NK-92 (cell line): ENCODE data around the gene UBE3D.

Source experiments
- DNase-seq: peaks from one replicate; lab custom pipeline; 2025; ENCODE audit not compliant: unreplicated experiment; lab: John Stamatoyannopoulos, UW

UBE3D gene, protein sequence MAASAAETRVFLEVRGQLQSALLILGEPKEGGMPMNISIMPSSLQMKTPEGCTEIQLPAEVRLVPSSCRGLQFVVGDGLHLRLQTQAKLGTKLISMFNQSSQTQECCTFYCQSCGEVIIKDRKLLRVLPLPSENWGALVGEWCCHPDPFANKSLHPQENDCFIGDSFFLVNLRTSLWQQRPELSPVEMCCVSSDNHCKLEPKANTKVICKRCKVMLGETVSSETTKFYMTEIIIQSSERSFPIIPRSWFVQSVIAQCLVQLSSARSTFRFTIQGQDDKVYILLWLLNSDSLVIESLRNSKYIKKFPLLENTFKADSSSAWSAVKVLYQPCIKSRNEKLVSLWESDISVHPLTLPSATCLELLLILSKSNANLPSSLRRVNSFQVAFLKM

DNA sequence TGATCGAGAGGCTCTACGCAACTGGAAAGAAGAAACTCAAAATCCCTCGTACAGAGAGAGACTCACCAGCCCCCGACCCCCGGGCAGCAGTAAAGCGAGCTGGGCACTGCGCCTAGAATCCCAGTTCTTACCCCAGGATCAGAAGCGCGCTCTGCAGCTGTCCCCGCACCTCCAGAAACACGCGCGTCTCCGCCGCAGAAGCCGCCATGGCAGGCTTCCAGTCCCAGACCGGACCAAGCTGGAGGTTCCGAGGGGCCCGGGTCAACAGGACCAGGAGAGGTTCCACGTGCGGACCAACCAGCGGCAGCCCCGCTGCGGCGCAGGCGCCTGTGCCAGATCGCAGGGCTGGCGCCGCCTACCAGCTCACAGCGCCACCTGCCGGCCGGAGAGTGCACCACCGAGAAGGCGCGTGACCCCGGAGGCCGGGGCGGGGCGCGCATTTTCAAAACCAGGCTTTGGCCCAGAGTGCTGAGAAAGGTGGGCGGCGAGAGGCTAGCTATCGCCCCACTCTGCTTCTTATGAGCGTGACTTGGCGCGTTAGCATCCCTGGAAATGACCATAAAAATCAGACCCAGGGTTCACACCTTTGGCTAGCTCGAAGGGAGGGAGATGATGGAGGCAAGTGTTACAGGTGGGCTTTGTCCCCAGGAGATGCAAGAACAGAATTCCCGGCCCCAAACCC is at the start of gene UBE3D:
TSS of gene UBE3D (minus strand) at position 331 of the 682 bp plus-strand sequence. CDS start at position 208, 123 bp downstream.
- DNase-seq: no peak

DNA sequence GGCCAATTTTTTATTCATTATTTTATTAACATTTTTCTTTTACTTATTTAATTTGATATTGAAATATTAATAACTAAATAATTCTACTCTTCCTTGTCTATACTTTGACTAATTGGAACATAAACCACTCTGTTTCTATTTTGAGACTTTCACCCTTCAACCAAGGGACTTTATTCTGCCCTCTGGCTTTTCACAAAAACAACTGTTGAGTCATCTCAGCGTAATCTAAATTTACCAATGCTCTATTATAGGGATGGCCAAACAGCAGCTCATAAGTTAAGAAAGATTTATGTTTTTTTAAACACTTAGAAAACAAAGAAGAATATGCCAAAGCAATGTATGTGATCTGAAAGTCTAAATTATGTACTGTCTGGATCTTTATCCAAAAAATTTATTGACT is 48.5 kb upstream of the UBE3D start:
- DNase-seq: no peak

DNA sequence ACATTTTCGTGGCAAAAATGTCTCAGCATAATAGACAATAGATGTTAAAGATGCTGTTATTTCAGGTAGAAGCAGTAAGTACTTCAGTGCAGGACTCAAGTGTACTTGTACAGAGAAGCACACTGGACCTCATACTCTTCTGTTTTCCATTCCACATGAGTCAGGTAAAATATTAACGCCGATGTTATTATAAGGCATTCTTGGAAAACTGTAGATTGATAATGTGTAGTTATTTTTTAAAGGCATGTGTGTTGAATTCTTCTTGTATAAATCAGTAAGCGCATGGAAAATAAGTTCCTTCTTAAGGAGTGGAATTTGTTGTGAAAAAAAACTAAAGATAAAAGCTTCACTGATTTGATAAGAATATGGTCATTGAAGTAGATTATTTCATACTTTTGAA is 47.6 kb upstream of the UBE3D start:
- DNase-seq: no peak

DNA sequence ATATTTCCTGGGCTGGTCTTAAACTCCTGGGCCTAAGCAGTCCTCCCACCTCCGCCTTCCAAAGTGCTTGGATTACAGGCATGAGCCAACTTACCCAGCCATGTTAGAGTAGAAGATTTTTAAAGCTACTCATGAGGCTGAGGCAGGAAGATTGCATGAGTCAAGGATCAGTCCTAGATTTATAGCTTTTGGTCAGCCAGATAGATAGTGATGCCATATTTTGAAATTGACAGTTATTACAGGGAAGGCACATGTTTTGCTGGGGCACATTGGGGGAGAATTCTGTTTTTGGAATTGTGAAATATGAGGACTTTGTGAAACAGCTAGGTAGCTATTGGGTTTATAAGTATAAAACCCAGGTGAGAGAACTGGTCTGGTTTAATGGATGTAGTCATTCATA is 42.7 kb upstream of the UBE3D start:
- no peak for DNase-seq

DNA sequence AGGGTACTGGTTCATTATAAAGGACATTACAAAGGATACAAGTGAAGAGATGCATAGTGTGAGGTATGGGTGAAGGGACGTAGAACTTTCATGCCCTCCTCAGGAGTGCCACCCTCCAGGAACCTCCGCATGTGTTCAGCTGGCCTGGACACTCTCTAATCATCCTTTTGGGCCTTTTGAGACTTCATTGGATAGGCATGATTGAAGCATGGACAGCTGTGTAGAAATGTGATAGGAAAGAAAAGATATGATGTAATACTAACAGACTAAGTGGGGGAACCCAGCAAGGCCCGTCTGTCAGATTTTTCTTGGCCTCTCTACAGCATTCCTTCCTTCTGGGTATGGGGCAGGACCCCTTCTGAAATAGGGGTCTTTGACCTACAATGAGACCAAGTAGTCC is 32.9 kb upstream of the UBE3D start:
- no peak for DNase-seq

DNA sequence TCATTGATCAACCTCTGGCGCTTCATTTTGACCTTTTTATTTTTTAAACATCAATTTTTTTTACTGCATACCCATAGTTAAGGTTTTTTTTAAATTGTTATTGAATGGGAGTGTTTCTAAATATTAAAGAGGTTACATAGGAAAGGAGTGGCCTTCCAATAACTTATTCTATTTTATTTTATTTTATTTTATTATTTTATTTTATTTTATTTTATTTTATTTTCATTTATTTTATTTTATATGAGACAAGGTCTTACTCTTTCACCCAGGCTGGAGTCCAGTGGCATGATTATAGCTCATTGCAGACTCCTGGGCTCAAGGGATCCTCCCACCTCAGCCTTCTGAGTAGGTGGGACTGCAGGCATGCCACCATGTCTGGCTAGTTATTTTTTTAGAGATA is 32.0 kb upstream of the UBE3D start:
- no peak for DNase-seq

DNA sequence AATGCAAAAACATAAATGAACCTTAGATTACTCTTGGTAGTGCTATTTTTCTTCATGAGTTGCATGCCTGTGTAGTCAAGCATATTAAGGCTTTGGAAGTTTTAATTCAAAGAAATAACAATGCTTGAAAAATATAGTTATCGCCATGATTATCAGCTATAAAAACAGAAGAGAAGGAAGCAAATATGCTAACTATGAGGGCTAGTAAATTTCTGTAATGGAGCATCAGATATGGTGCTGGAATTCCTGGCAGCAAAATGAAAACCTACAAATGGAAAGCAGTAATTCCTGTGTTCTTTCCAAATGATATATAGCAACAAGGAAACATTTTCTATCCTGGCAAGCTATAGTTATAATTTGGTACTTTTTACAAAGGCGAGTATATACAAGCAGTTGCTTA is 31.6 kb upstream of the UBE3D start:
- no peak for DNase-seq

DNA sequence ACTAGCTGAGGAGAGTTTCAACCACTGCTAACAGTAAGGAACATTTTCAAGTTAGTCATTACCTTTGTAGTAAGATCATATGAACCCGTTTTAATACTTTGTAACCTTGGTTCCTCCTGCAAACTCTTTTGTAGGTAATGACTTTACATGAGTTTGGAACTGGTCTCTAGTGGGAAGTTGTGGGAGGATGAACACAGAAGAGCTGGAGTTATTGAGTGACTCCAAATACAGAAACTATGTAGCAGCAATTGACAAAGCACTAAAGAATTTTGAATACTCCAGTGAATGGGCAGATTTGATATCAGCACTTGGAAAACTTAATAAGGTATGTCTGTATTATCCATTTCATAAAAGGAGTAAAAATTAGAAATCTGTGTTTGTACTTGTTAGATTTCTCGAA is 31.1 kb upstream of the UBE3D start:
- DNase-seq: no peak

DNA sequence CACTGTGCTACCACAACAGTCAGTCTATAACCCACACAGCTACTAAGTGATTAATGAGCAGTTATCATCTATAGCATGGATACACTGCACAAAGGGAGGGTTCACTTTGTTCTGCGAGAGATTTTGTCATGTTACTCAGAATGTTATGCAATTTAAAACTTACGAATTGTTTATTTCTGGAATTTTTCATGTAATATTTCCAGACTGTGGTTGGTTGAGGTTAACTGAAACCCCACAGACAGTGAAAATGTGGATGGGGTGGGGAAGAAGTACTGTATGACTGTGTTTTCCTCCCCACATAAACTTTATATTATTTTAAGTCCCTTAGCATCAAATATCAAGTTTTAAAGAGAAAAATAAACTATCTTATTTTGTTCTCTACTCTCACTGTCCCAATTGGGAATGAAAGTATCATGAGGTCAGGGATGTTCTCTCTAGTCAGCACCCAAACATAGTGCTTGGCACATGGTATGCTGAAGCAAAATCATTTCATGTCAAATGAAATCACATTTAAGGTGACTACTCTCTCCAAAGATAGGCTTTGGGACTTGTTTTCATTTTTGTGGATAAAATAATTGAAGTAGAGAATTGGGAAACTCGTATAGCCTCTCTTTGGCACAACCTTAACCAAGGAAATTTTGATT is 27.2 kb upstream of the UBE3D start:
- no peak for DNase-seq

DNA sequence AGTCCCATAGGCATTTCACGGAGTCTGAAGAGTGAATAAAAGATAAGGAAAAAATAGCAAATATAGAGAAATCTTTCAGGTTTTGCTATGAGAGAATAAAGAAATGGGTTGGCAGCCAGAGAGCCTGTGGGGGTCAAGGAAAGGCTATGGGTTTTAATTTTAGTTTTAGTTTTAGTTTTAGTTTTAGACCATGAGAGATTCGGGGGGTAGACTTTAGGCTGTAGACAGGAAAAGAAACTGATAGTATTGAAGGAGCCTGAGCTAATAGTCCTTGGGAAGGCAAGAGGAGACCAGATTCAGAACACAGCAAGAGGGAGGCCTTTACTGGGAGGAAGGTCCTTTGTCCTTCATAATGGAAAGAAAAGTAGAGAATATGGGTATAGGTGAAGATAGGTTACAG is 21.1 kb upstream of the UBE3D start:
- no peak for DNase-seq

DNA sequence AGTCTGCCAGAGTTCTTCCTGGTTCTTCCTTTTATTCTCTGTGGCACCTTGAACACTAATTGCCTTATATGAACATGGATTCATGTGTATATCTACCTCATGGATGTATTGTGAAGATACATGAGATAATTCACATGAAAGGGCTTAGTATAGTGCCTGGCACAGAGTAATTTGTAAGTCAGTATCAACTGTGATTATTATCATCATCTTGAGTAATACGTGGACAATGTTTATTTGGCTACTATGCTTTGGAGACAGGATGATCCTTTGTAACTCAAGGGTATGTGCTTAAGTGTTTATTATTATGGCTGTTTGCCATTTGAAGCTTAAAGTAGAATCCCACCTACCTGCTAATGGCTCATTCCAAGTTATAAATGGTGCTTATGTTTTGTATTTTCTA is 17.8 kb upstream of the UBE3D start:
- no peak for DNase-seq

DNA sequence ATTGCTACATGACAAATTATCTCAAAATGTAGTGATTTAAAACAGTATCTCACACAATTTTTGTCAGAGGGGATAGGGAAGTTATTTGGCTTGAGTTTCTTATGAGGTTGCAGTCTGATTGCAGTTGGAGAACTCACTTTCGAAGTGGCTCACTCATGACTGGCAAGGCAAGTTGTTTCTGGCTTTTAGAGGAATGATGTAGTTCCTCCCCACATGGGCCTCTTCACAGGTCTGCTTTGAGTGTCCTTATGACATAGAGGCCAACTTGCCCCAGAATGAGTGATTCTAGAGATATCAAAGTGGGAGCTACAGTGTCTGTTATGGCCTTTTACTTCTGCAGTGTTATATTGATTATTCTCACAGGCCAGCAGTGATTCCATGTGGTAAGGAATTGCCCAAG is 8.0 kb upstream of the UBE3D start:
- no peak for DNase-seq

DNA sequence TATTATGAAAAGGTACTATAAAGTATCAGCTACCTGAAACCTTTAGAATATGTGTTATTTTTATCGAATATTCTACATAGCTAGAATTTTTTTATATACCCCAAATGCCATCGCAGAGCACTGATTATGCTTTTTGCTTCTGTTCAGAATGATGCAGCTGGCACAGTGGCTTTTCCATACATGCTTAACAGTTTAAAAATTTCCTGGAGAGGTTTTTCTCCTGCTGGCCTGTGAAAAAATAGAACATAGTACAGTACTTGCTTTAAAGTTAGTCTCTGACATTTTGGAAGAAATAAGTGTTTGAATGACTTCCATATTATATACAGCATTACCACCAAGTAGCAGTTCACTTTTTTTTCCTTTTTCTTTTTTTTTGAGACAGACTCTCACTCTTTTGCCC is 7.1 kb upstream of the UBE3D start:
- DNase-seq: no peak

DNA sequence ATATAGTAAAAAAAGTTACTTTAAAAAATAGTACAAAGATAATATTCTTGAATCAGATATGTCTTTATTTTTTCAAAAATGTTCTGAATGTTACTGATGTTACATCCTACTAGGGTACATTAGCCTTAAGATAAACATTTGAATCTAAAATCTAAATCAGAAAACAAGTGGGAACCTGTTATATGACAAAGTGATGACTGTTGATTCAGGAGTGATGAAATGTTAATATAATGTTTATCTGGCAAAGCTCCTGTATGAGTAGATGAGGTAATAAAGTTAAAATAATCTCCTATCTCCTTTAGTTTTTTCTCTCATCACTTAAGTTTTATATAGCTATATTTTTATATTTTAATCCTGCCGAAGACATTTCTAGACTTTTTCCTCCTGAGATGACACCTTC is 6.1 kb upstream of the UBE3D start:
- DNase-seq: no peak

DNA sequence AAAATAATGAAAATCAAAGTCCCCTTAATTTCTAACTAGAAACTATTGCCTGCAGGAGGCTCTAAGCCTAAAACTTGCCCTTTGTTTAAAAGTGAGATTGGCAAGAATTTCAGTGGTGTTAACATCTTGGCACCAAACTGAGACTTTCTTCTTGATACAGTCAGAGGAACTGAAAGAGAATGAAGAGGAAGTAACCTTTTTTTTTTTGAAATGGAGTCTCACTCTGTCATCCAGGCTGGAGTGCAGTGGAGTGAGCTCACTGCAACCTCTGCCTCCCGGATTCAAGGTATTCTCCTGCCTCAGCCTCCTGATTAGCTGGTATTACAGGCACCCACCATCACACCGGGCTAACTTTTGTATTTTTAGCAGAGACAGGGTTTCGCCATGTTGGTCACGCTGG is 5.4 kb upstream of the UBE3D start:
- no peak for DNase-seq

DNA sequence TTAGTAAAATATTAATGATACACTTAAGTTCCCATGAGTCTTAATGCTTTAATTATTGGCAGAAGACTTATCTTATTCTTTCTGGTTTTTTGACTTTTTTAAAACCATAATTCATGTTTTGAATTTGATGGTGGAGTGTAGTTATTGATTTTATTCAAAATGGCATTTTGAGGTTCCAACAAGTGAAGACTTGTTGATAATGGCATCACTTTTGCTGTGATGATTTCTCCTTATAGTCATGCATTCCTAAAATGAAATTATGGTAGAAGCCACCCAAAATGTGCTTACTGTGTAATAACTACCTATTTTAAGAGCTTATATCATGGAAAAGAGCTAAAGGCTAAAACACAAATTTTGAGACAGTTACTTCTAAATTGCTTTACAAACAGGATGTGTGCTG is 4.0 kb upstream of the UBE3D start:
- no peak for DNase-seq

DNA sequence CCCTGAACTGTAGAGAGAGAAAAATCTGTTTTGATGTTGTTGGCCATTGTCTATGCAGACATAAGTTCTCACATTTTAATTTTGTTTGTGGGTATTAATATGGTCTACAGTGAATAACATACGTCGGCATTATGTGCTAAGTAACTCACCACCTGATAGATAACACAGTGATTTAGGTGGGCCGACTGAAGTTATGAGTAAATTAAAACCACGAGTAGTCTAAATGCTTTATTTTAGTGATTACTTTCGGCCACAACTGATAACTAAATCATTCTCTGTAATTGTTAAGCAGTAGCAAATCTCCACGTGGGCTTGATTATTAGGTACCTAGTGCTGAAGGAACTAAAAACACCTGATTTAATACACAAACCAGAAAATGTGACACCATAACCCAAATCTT is 3.0 kb upstream of the UBE3D start:
- DNase-seq: no peak

DNA sequence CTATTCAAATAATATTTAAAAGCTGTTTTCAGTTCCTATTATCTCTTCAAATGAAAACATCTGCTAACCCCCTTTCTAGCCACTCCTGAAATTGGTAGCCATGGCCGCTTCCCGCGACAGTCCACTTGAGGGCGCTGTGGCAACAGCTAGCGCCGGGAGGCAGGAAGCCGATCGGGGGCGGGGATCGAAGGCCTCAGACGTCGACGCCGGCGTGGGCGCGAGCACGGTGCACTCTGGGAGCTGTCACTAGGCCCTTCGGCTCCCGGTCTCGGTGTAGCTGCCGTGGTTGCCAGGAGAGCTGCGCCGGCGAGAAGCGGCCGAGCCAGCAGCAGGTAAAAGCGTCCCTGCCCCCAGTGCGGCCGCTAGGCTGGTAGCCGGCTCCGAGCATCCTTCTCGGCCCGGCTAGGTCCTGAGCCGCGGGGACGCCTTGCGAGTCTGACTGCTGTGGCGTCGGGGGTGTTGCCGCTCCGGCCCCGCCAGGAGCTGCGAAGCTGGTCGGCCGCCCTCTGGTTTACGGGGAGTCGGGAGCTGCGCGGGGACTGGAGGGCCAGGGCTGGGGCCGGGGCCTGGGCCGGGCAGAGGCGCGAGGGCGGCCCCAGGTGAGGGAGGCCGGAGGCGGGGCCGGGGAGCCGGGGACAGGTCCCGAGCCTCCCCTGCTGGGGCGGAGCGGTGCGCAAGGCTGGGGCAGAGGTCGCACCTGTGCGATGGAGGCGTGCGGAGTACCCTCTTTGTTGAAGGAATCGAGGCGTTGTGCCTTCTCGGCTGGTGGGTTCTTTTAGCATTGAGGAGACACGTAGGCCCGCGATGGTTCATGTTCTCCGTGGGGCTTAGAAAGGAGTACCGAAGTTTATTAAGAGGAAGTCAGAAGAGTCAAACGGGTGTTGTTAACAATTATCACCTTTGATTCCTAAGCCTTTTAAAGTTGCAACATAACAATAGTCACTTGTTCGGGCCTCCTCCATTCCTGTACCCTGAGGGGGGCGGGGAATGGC is 2.1 kb upstream of the UBE3D start, which contains the start of gene DOP1A:
TSS of gene DOP1A (plus strand) at position 224 of the 992 bp plus-strand sequence. CDS start 29,307 bp downstream, outside the sequence.
- peak; percentile 68 for DNase-seq

DNA sequence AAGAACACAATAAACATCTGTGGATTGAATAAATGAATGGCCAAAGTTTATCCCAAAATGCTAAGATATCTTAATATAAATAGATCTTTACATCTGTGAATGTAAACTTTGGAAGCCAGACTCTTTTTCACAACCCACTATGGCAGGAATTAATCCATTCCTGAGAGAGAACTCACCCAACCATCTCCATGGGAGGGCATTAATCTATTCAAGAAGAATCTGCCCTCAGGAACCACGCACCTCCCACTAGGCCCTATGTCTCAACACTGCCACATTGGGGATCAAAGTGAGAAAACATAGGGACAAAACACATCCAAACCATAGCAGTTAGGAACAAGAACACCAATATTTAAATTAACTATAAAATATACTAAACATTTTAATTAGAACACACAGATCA is 3.4 kb downstream of the UBE3D start:
- no peak for DNase-seq

DNA sequence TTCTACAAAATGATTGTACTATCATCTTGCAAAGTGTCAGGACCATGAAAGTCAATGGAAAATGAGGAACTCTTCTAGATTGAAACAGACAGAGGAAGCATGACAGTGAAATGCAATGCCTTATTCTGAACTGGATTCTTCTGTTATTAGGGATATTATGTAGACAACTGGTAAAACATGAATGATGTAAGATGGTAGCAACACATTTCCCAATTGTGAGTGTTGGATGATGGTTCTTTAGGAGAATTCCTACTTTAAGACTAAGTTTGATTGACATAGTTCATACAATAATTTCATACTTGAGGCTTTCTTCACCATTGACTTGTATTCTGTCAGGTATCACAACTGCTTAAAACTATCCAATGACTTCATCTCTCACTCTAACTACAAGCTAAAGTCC is 4.5 kb downstream of the UBE3D start:
- no peak for DNase-seq
